DMS79 treated with DMSO at 0.1 percent for 48 hours (cell line): ENCODE measurements around the gene RIPOR2.

Source experiments
- DNase-seq: peaks from one replicate; lab custom pipeline; 2025; lab: John Stamatoyannopoulos, UW

Gene RIPOR2

DNA sequence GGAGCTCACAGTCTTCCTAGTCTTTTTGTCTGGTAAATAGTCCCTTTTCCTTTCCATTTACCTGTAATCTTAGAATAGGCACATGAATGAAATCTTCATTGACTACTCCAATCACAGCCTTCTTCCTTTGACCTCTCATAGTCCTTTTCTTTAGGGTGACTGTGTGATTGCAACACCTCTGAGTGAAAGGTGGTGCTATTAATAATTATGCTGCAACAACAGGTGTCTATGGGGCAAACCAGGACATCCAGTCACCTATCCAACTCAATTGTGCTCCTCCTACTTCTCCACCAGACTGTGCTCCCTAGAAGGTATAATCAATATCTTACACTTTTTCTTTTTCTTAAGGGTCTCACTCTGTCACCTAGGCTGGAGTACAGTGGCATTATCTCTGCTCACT lies 29.4 kb downstream of the RIPOR2 start:
- DNase-seq = no peak

DNA sequence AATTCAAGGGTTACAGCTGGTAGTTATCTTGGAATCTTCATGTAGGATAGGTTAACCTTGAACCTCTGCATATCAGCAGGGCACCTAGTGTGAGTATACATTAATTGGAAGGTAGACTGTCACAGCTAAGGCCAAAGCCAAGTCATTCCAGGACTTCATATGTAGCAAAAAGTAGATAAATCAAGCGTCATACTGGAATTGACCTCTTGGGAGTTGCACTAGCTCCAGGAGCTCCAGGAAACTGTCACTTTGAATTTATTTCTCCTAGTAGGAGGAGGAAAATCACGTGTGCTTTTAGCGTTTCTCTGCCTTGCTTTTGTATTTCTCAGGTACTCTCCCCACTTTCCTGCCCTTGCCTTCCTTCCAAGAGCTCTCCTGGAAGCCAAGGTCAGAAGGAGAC lies 30.3 kb downstream of the RIPOR2 start:
- no peak for DNase-seq

DNA sequence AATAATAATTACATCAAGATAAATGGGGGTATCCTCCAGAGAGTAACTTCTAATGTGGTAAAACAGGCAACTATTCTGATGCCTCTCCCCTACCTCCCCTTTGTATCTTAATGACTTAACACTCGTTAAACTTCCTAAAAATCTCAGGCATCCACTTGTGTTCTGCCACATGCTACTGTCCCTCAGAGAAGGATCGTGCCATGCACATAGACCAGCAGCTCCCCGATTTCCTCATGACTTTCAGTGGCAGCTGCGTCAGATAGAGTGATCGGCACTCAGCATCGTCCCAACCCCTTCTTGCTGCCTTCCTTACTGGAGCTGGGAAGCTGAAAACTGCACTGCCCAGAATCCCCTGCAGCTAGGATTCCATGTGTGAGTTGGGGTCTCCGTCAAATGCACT lies 32.1 kb downstream of the RIPOR2 start:
- no peak for DNase-seq

DNA sequence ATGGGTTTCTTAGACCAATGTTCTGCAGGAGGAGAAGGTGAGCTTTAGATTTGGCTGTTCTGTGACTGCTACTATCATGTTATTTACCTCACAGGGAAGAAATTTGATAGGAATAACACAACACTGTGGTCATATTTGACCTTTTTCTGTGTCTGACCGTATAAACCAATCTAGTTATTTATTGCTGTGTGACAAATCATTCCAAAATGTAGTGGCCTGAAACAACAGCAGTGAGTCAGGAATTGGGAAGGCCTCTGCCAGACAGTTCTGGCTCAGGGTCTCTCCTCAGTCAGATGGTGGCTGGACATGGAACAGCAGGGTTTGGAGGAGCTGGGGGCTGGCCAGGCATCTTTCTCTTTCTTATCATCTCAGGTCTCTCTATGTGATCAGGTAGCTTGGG lies 33.0 kb downstream of the RIPOR2 start:
- DNase-seq = no peak

DNA sequence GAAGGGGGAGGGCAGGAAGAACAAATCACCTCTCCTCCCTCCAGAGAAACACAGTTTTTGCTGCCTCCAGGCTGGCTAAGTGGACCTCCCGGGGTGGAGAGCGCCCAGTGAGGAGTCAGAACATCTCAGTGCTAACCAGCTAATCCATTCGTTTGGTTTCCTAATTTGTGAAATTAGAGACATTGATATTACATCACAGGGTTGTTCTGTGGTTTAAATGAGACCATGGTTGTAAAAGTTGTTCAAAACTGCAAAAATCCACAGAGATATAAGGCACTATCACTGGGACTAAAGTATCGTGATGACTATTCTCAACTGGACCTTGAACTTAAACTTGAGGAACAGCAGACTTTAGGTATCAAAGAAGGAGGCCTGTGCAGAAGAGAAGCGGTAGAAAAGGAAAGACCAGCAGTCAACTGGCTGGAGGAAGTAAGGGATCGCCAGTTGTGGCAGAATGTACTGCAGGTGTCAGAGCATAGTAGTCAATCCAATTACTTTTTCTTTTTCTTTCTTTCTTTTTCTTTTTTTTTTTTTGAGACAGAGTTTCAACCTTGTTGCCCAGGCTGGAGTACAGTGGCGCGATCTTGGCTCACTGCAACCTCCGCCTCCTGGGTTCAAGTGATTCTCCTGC lies 33.9 kb downstream of the RIPOR2 start:
- no peak for DNase-seq

DNA sequence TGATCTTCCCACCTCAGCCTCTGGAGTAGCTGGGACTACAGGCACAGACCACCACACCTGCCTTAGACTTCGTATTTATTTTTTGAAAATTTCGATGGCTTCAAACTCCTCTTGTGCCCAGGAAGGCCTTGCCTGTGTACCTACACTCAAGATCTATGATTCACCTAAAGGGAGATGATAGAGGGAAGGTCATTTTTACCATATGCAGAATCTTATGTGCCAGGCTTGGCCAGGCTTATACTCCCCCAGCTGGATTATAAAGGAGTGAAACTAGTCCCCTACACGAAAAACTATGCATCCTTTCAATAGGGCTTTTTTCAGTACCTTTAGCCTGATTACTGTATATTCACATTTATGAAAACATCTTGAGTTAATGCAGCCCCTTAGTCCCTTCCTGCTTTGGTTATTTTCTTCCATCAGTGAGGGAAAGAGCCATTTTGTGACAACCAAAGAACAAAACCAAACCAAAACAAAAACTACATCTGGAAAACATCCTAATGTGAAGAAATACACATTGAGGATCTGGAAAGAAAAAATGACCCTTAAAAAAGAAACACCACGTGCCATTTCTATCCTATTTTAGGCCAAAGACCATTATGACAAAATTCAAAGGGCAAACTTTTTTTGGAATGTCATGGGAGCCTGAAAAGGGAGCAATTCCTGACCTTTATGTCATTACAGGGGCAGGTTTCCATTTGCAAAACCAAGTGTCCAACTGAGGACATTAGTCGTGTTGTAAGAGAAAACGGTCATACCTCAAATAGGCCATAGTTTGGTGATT lies 34.7 kb downstream of the RIPOR2 start:
- DNase-seq = no peak

DNA sequence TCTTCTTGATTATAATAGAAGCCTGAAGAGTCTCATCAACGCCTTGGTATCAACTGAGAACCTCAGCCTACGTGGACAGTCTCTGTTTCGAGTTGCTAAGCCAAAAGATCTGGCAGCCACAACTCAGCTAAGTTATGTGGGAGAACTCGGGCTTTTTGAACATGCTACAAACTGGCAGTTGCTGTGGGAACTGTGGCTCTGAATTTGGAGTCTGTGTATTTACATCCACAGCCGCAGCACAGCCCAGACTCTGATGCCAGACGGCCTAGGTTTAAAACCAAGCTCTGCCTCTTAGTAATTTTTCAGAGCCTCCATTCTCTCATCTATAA lies 35.8 kb downstream of the RIPOR2 start:
- DNase-seq = no peak

DNA sequence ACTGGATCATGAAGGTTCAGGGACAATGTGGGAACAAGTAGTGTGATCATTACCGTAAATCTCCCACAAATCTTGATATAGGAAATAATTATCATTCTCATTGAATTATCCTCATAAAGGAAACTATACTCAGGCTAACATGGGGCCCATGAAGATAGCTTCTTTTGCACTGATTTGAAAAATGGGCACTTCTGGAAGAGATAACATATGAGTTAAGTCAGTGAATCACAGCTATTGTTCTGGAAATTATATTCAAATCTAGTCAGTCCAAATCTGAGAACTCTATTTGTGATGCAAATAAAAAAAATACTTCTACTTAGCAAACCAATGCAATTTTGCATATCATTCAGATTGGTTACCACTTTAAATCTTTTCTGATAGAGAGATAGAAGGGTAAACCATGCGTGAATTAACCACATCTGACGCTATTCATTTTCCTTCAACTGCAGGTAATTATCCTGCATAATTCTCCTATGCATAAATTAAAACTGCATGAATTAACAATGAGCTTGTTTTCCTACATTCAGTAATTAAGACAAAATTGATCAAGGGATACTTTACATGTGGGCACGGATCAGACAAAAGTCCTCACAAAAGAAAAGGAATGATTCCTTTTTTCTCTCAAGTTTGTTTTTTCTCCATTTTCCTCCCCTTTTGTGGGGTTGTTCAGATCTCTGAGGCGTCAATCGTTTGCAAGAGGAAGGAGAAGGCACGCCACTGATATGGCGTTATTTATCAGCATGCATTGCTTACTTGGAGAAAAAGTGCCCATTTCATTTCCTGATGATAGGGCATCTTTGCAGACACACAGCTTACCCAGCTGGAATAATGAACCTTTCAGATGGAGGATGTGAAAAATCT lies 36.4 kb downstream of the RIPOR2 start:
- no peak for DNase-seq

DNA sequence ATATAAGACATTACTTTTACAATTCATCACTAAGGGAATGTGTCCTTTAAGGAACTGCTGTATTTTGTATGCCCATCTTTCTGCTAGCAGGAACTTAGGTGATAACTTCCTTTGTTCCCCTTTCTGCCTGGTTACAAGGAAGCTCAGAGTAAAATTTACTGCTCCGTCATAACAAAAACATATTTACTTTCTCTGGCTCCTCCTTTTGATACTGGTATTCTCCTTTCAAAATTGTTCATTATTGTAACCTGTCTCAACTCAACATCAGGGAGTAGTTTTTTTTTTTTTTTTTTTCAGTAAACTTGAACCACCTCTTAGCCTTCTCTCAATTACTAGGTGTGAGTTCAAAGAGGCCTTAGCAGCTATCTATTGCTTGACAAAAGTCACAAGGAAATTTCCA lies 37.1 kb downstream of the RIPOR2 start:
- no peak for DNase-seq

DNA sequence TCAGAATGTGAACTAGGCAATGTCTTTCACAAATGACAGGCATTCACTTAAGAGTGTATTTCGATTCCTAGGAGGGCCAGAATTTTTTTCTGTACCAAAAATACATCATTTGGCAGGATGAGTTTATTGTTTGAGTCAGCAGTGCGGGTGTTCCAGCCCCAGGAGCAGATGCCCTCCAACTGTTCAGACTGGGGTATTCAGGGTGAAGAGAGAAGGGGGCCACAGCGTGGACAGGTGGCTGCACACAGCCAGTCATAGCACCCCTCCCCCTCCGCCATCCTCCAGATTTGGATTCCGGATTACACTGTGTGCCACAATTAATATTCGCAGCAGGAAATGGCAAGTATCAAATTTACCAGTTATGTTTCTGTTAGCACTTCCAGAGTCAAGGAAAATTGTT lies 38.6 kb downstream of the RIPOR2 start:
- DNase-seq = no peak

DNA sequence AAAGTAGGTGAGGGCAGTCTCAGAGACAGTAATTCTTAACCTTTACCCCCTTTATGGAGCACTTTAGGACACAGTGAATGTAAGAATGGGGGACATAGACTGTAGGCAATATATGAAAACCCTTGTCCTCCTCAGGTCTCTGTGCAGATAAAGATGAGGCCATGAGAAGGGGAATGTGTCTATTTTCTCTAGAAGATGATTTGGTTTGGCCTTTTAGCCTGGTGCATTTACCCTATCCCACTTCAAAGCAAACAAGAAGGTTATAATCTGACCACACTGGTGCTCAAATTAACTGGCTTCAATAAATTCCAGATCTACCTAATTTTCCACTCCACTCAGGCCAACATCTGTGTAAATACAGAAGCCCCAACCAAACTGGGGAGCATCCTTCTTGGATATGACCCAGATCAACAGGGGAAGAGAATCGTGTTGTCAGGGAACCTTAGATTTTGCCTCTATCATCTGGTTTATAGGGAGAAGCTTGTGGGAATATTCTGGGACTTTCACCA lies 42.4 kb downstream of the RIPOR2 start:
- DNase-seq = no peak

DNA sequence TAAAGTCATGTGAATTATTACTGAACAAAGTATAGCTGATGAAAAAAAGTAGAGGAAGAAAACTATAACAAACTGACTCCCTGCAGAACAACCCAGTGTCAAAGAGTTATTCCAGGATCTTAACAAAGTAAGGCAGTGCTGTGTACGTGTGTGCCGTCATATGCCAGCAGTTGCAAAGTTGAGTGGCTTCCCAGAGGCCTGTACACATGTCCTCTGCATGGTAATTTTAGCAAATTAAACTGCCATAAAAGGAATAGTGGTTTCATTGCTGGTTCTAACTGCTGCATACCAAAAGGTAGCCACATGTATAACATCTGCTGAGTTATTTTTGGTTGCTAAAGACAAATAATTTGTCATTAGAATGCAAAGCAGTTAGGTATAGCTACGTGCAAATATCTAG lies 44.8 kb downstream of the RIPOR2 start:
- DNase-seq = no peak

DNA sequence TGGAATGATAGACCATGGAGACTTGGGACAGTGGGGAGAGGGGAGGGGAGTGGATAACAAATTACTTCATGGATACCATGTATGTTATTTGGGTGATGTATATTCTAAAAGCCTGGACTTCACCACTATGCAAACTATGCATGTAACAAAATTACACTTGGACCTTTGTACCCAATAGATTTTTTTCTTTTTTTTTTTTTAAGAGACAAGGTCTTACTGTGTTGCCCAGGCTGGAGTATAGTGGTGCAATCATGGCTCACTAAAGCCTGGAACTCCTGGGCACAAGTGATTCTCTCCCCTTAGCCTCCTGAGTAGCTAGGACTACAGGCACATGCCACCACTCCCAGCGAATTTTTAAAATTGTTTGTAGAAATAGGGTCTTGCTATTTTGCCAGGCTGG lies 45.3 kb downstream of the RIPOR2 start:
- DNase-seq = no peak

DNA sequence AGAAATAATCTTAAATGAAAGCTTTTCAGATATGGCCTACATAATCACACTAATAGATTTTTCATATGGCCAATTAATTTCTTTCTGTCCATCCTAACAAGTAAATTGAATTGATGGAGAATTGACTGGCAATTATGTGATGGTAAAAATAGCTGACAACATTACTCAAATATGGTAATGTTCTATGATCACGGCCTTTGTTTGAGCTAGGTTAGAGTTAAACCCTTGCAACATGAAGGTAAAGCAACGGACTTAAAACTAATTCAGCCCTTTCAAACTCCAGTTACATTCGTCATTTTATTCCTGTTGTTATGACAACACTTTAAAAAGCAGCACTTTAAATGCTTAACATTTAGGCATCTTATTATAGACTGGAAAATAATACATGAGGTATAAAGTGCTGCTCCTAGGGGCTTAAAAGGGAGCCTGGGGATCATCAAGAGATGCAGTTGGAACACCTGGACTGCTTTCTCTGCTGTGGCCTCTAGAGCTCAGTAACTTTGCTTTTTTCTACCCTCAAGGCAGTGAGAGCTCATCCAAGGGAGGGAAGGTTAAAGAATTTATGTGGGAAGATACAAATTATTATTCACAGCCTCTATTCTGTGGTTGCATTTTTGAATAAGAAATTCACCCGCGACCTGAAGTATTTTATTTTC lies 46.9 kb downstream of the RIPOR2 start:
- DNase-seq = no peak

DNA sequence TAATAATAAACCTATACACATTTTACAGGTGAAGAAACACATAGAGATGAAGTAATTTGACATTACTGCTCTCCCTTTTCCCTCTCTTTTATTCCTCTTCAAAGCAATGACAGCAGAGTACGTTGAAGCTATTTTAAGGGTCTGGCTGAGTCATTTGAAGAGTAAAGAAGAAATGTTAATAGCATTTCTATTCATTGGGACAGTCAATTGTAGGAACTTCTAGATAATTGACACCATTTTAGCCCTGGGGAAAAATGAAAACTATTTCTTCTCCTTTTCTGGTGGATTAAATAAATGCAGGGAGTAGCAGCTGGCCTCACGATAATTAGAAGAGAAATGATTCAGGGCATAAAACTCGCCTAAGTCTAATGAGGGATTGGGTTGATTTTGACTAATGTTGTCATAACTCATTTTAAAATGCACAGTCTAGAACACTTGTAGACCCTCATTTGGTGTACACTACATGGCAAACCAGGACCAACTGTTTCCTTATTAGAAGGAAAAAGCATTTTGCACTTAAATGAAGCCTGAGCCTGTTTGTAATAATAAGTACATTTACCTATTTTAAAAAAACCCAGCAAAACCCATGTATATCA lies 48.1 kb downstream of the RIPOR2 start:
- no peak for DNase-seq

DNA sequence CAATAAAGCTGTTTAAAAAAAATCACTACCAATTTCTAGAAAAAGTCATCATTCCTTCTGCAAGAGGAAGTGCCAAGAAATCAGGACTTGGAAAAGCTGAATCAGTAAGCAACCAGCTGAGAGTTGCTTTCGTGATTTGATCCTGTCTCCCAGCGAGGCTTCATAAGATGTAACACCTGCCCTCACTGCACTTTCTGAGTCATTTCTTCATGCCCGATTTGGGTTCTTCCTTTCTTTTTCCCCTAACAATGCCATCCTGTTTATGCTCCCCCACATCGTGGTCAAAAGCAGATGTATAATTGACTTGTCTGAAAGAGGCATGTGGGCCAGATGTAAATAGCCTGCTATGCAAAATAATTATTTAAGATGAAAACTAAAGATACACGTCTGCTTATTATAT lies 52.1 kb downstream of the RIPOR2 start:
- DNase-seq = no peak

DNA sequence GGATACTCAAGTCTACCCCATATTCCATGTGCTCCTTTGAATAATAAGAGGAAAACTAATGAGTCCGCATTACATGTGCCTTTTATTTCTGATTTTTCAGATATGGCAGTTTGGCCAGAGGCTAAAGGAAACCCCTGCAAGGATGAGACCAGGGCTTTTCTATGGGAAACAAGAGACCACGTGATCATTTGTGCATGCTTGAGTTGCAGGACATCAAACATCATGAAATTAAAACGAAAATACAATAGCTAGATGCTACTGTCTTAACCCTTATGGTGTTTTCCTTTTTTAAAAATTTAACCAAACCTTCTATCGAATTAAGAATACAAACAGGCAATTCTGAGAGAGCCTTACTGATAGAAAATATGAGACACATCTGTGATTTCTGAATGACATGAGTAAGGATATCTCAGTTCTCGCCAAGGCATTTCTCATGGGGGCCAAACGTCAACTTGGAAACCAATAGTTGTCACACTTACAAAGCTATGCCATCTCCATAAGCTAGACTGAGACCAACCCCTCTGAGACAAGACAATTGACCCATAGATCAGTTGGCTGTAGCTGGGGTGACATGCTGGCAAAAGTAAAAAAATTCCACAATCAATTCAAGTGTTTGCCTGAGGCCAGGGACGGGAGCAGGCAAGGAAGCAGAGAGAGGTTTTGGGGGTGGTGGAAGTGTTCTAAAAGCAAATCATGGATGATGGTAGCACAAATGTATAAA lies 52.8 kb downstream of the RIPOR2 start:
- no peak for DNase-seq

DNA sequence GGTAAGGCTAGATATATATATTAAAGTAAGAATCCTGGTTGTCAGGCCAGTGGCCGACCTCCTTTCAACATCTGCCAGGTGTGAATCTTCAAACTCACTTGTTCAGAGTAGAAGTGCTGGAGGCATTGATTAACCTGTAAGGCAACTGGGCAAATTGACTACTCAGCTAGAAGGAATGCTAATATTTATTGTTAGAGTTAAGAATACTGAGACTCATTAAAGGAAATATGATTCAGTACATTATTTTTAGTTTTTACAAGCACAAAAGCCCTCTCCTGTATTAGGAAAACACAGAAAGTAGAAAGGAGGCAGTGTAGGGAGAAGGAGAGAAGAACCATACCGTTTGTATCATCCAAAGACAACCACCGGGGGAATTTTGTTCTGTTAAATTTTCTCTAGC lies 53.5 kb downstream of the RIPOR2 start:
- DNase-seq = no peak

DNA sequence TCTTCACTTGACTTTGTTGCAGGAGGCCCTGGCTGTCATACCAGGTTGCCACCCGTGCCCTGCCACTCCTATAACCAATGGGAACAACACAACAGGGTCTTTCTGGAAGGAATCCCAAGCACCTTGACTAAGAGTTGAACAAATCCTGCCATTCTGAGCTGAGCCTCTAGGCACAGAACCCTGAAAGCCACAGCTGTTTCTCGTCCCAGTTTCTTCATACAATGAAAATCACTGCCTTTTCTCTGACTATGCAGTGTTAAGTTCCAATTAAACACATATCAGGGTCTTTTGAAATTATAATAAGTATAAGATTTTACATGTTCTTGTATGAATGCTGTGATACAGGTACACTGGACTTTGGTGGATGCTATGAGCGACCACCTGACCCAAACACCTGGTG lies 54.4 kb downstream of the RIPOR2 start:
- no peak for DNase-seq

DNA sequence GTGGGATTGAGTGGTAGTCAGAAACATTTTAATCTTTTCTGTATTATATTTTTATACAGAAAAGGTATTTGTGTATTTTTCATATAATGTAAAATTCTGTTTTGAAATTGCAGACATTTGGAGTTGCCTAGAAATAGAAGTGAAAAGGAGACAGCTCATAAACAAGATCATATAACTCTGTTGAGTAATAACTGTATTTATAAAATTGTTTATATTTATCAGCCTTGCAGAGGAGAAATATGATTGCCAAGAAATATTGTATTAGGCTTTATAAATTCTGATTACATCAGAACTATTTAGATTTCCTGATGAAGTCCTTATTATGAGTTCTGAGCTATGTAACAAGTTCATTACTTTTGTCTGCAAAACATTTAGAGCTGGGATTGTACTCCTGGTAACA lies 55.3 kb downstream of the RIPOR2 start:
- DNase-seq = no peak

DNA sequence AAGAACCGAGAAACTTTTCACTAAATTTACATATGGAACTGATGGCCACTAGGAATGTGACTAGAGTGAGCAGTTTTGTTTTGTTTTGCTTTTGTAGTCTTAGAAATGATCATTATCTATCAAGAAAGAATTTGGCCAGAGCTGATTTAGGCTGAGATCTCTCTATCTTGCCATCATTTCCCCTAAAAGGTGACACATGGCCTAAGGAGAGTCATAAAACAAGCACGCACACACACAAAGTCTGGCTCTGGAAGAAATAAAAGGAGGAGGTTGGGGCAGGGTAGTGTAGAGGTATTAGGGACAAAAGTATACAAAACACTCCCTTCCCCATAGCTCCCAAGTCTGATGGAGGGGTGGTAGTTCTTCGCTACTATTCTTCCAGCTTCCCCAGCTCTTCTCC lies 56.4 kb downstream of the RIPOR2 start:
- DNase-seq = no peak
